HEK293 (cell line): ENCODE data around the gene MTMR3.

Experiments
- ZBTB17 ChIP-seq: fragments of 450-650 bp; formaldehyde crosslinking; IDR thresholded peaks from 2 replicates; pipeline ENCODE4 v1.5.1; 2016; ENCODE audit warnings: missing biosample characterization, missing genetic modification characterization
- ZNF121 ChIP-seq: fragments of 450-650 bp; formaldehyde crosslinking; IDR thresholded peaks from 2 replicates; pipeline ENCODE4 v1.5.1; 2016; ENCODE audit warnings: missing biosample characterization, missing genetic modification characterization
- ZNF768 ChIP-seq: fragments of 450-650 bp; formaldehyde crosslinking; IDR thresholded peaks from 2 replicates; pipeline ENCODE4 v1.5.1; 2018; ENCODE audit warnings: missing biosample characterization, mild to moderate bottlenecking, missing genetic modification characterization
- ZNF776 ChIP-seq: fragments of 450-650 bp; formaldehyde crosslinking; IDR thresholded peaks from 2 replicates; pipeline ENCODE4 v1.5.0; 2017; ENCODE audit warnings: missing biosample characterization, missing genetic modification characterization, borderline replicate concordance
- TF ChIP-seq, protein P1 (sequence below): fragments of 450-650 bp; formaldehyde crosslinking; IDR thresholded peaks from 2 replicates; pipeline ENCODE4 v1.5.1; 2016; ENCODE audit warnings: missing biosample characterization, missing genetic modification characterization

DNA sequence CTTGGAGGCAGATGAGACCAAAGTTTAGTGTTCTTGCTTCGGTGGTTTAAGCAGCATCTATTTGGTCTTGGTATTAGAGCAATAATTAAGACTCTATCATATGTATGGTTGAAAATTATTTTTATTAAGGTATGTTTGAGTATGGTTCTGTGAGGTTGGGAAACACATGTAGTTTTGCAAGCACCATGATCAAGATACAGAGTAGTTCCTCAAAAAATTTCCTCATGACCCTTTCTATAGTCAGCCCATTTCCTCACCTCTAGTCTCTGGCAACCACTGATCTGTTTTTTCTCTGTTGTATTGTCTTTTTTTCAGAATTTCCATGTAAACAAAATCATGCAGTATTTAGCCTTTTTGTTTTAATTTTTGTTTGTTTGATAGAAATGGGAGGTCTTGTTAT is 18.4 kb downstream of the MTMR3 start:
- TF ChIP-seq ZNF776 = no peak
- TF ChIP-seq ZBTB17 (tag by site-specific recombination) = no peak
- no peak for TF ChIP-seq ZNF121 (tag by site-specific recombination)
- TF ChIP-seq ZNF768 (tag by site-specific recombination) = no peak
- TF ChIP-seq, protein P1, sequence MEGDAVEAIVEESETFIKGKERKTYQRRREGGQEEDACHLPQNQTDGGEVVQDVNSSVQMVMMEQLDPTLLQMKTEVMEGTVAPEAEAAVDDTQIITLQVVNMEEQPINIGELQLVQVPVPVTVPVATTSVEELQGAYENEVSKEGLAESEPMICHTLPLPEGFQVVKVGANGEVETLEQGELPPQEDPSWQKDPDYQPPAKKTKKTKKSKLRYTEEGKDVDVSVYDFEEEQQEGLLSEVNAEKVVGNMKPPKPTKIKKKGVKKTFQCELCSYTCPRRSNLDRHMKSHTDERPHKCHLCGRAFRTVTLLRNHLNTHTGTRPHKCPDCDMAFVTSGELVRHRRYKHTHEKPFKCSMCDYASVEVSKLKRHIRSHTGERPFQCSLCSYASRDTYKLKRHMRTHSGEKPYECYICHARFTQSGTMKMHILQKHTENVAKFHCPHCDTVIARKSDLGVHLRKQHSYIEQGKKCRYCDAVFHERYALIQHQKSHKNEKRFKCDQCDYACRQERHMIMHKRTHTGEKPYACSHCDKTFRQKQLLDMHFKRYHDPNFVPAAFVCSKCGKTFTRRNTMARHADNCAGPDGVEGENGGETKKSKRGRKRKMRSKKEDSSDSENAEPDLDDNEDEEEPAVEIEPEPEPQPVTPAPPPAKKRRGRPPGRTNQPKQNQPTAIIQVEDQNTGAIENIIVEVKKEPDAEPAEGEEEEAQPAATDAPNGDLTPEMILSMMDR (tag by site-specific recombination) = no peak
